Neural progenitor cell (in vitro differentiated cells): ENCODE data around the gene AMMECR1L. TPM values are rescaled to one million over a fixed set of nuclear protein-coding genes. Genes with fewer than 3 reads are reported as not detected.

ENCODE experiments used
- DNase-seq: peaks from one replicate; pipeline ENCODE4 v3.0.0-alpha.2; 2016; ENCODE audit warnings: low spot score
- H2AFZ ChIP-seq: fragments of 200-600 bp; sonication (generic); replicated peaks from 2 replicates; pipeline ENCODE4 v1.6.1; 2016; ENCODE audit warnings: antibody characterized with exemption
- H3F3A ChIP-seq: fragments of 200-600 bp; sonication (generic); 2 replicates; pipeline ENCODE4 v1.6.1; 2016; ENCODE audit warnings: antibody characterized with exemption, low read depth
- H3K27ac ChIP-seq: fragments of 200-600 bp; sonication (generic); 2 replicates; pipeline ENCODE4 v1.5.1; 2016; ENCODE audit warnings: mild to moderate bottlenecking
- H3K27me3 ChIP-seq: fragments of 200-600 bp; sonication (generic); 2 replicates; pipeline ENCODE4 v1.6.1; 2016; ENCODE audit warnings: mild to moderate bottlenecking, moderate library complexity
- H3K36me3 ChIP-seq: fragments of 200-600 bp; sonication (generic); 2 replicates; pipeline ENCODE4 v1.5.1; 2016
- H3K4me1 ChIP-seq: fragments of 200-600 bp; sonication (generic); 2 replicates; pipeline ENCODE4 v1.6.1; 2016; ENCODE audit warnings: mixed run types
- H3K4me2 ChIP-seq: fragments of 200-600 bp; sonication (generic); 2 replicates; pipeline ENCODE4 v1.6.1; 2016
- H3K4me3 ChIP-seq: fragments of 200-600 bp; sonication (generic); 2 replicates; pipeline ENCODE4 v1.5.1; 2016
- H3K79me2 ChIP-seq: fragments of 200-600 bp; sonication (generic); 2 replicates; pipeline ENCODE4 v1.6.1; 2016; ENCODE audit warnings: low read depth
- H3K9ac ChIP-seq: fragments of 200-600 bp; sonication (generic); 2 replicates; pipeline ENCODE4 v1.6.1; 2016
- H3K9me3 ChIP-seq: fragments of 200-600 bp; sonication (generic); 2 replicates; pipeline ENCODE4 v1.5.1; 2016; ENCODE audit warnings: low read depth
- H4K20me1 ChIP-seq: fragments of 200-600 bp; sonication (generic); 2 replicates; pipeline ENCODE4 v1.6.1; 2016; ENCODE audit warnings: low read depth
- H3K27ac Mint-ChIP-seq: 3 replicates; pipeline ENCODE4 v1.8.0; 2021; ENCODE audit warnings: mixed read lengths
- H3K27me3 Mint-ChIP-seq: 2 replicates; pipeline ENCODE4 v1.8.0; 2022; ENCODE audit warnings: low read depth, mild to moderate bottlenecking, inconsistent platforms, moderate library complexity, mixed read lengths; ENCODE audit not compliant: insufficient read depth
- H3K36me3 Mint-ChIP-seq: 3 replicates; pipeline ENCODE4 v1.8.0; 2021; ENCODE audit warnings: mixed read lengths
- H3K4me1 Mint-ChIP-seq: 3 replicates; pipeline ENCODE4 v1.8.0; 2021; ENCODE audit warnings: mixed read lengths
- H3K4me3 Mint-ChIP-seq: 3 replicates; pipeline ENCODE4 v1.8.0; 2021; ENCODE audit warnings: mild to moderate bottlenecking, moderate library complexity, mixed read lengths
- H3K9me3 Mint-ChIP-seq: 3 replicates; pipeline ENCODE4 v1.8.0; 2020; ENCODE audit warnings: mixed read lengths
- EZH2 ChIP-seq: fragments of 200-600 bp; sonication (generic); IDR thresholded peaks from 2 replicates; pipeline ENCODE4 v1.6.1; 2017; ENCODE audit warnings: antibody characterized with exemption, mild to moderate bottlenecking, moderate library complexity
- EZH2phosphoT487 ChIP-seq: fragments of 200-600 bp; sonication (generic); IDR thresholded peaks from 2 replicates; pipeline ENCODE4 v1.6.1; 2017; ENCODE audit warnings: antibody characterized with exemption
- total RNA-seq: library from RNA; depleted of rRNA; stranded (reverse); fragments of >200 nt; gene quantifications from 2 replicates; pipeline ENCODE4 v1.2.3, GENCODE V29; 2015; ENCODE audit warnings: low replicate concordance
- TF ChIP-seq, protein P1 (sequence below): fragments of 200-600 bp; sonication (generic); IDR thresholded peaks from 2 replicates; pipeline ENCODE4 v1.5.1; 2017; ENCODE audit warnings: antibody characterized with exemption, mild to moderate bottlenecking

AMMECR1L gene
- total RNA-seq, 1 donor from 2014 or later: 21.0 TPM

DNA sequence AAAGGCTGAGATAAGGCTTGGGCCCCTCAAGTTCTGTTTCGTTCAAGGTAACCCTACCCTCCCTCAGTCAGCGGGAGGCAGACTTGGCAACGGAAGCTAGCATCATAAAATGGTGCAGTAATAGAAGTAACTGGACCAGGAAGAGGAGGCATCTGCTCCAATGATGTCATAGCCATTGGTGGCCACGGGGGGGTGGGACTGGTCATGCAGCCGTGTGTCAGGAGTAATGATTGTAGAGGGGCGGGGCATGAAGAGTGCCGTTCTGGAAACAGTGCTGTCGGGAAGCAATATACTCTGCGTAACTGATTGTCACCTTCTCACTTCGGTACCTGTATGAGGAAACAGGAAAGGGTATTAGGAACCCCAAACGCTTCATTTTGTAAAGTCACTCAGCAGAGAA lies 20.9 kb downstream of the AMMECR1L start:
- Histone ChIP-seq H3K4me3 (no peak overlapping the region), H3F3A (peaks cover 19% of the 10 kb centered on the region), H3K36me3 (peaks cover 4% of the 10 kb centered on the region), H2AFZ (no peak overlapping the region), H3K27me3 (no peaks in the 10 kb centered on the region), H3K27ac (no peak overlapping the region), H3K4me1 (peaks cover 3% of the 10 kb centered on the region), H3K79me2 (peaks cover 9% of the 10 kb centered on the region), H3K9me3 (no peaks in the 10 kb centered on the region), H3K9ac (no peak overlapping the region), H4K20me1 (peaks cover 8% of the 10 kb centered on the region), H3K4me2 (no peak overlapping the region)
- peaks cover 40% of the 10 kb centered on the region for H3K36me3 Mint-ChIP-seq
- no peaks in the 10 kb centered on the region for H3K9me3 Mint-ChIP-seq
- TF ChIP-seq EZH2 (no peak), EZH2phosphoT487 (no peak)
- TF ChIP-seq, protein P1, sequence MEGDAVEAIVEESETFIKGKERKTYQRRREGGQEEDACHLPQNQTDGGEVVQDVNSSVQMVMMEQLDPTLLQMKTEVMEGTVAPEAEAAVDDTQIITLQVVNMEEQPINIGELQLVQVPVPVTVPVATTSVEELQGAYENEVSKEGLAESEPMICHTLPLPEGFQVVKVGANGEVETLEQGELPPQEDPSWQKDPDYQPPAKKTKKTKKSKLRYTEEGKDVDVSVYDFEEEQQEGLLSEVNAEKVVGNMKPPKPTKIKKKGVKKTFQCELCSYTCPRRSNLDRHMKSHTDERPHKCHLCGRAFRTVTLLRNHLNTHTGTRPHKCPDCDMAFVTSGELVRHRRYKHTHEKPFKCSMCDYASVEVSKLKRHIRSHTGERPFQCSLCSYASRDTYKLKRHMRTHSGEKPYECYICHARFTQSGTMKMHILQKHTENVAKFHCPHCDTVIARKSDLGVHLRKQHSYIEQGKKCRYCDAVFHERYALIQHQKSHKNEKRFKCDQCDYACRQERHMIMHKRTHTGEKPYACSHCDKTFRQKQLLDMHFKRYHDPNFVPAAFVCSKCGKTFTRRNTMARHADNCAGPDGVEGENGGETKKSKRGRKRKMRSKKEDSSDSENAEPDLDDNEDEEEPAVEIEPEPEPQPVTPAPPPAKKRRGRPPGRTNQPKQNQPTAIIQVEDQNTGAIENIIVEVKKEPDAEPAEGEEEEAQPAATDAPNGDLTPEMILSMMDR: no peak
- H3K4me1 Mint-ChIP-seq: peaks cover 10% of the 10 kb centered on the region
- no peak overlapping the region for H3K27ac Mint-ChIP-seq
- H3K4me3 Mint-ChIP-seq: no peak overlapping the region
- no peak for DNase-seq
- H3K27me3 Mint-ChIP-seq: no peaks in the 10 kb centered on the region

DNA sequence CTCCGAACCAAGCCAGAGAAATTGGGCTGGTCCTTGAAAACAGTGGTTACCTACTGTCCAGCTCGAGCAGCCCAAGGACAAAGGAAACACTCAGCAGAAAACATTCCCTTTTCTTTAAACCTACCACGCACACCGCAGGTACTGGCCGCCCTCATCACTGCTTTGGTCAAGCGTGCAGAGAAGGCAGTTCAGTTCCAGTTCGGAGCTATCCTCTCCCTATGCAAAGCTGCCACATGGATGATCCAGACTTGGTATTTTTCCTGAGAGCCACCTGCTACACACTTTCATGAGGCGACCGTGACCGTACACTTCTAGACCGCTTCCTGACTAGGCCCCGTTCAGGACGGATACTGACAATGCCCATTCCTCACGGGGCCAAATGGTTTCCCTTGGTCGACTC lies 23.5 kb downstream of the AMMECR1L start:
- Mint-ChIP-seq H3K27ac (no peak overlapping the region), H3K9me3 (no peaks in the 10 kb centered on the region), H3K27me3 (no peaks in the 10 kb centered on the region), H3K4me3 (no peak overlapping the region), H3K36me3 (peaks cover 30% of the 10 kb centered on the region), H3K4me1 (peaks cover 18% of the 10 kb centered on the region)
- Histone ChIP-seq H2AFZ (no peak overlapping the region), H3K9ac (no peak overlapping the region), H3K9me3 (no peaks in the 10 kb centered on the region), H3K79me2 (peaks cover 7% of the 10 kb centered on the region), H3K27me3 (no peaks in the 10 kb centered on the region), H3K4me2 (no peak overlapping the region), H3F3A (peaks cover 25% of the 10 kb centered on the region), H3K4me1 (peaks cover 7% of the 10 kb centered on the region), H3K27ac (no peak overlapping the region), H4K20me1 (peaks cover 7% of the 10 kb centered on the region), H3K4me3 (no peak overlapping the region), H3K36me3 (no peaks in the 10 kb centered on the region)
- no peak for DNase-seq
- TF ChIP-seq, protein P1: no peak
- TF ChIP-seq EZH2phosphoT487 (no peak), EZH2 (no peak)

DNA sequence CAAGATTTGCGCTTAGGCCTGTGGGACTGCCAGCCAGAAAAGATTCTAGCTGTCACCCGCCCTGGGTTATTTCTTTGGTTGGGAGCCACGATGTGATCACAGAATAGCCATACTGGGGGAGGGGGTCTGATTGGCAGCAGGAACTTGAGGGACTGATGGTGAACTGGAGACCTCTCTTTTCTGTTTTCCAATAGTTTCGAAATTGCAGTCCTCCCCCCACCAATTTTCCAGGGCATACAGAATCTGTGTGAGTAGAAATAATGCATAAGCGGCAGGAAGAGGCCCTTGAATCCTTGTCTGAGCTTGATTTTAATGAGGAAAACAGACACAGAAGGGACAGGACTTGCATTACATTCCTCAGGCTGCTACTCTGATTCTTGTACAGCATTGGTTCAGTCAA lies 25.6 kb downstream of the AMMECR1L start:
- peaks cover 28% of the 10 kb centered on the region for H3K79me2 ChIP-seq
- H3K4me3 ChIP-seq: no peak overlapping the region
- H3K27me3 Mint-ChIP-seq: no peaks in the 10 kb centered on the region
- no peak overlapping the region for H3K4me3 Mint-ChIP-seq
- peak overlapping the region; percentile 27 for H3K27ac ChIP-seq
- H3K4me1 Mint-ChIP-seq: peaks cover 28% of the 10 kb centered on the region
- H3K9me3 Mint-ChIP-seq: no peaks in the 10 kb centered on the region
- H3K27ac Mint-ChIP-seq: no peak overlapping the region
- peaks cover 24% of the 10 kb centered on the region for H4K20me1 ChIP-seq
- H3K27me3 ChIP-seq: no peaks in the 10 kb centered on the region
- H3F3A ChIP-seq: peaks cover 25% of the 10 kb centered on the region
- H3K9me3 ChIP-seq: no peaks in the 10 kb centered on the region
- peaks cover 7% of the 10 kb centered on the region for H3K4me1 ChIP-seq
- H3K9ac ChIP-seq: no peak overlapping the region
- no peak overlapping the region for H2AFZ ChIP-seq
- no peaks in the 10 kb centered on the region for H3K36me3 ChIP-seq
- peak overlapping the region; percentile 50 for H3K4me2 ChIP-seq
- DNase-seq: peak; percentile 9
- TF ChIP-seq EZH2phosphoT487 (no peak), EZH2 (no peak)
- TF ChIP-seq, protein P1: no peak
- H3K36me3 Mint-ChIP-seq: peaks cover 20% of the 10 kb centered on the region

DNA sequence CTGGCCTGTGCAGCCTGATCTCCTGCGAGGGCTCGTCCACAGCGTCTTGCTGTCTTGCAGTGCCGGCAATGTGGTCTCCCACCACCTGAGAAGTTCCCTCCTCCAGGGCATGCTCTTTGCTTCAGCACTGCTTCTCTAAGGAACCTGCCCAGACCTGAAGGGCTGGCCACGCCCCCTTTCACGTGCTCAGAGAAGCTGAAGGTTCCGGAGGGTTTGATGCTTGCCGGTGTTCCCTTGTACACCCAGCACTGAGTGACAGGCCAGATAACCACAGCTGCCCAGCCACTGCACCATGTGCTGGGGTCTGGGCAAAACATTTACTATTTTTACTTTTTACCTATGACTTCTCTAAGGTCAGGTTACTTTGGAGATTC lies 26.1 kb downstream of the AMMECR1L start:
- Histone ChIP-seq H3K9ac (no peak overlapping the region), H3K27me3 (no peaks in the 10 kb centered on the region), H3K4me3 (no peak overlapping the region), H3K4me1 (peaks cover 7% of the 10 kb centered on the region), H3K9me3 (no peaks in the 10 kb centered on the region), H3K36me3 (no peaks in the 10 kb centered on the region), H3K4me2 (peak overlapping the region; percentile 50), H2AFZ (no peak overlapping the region), H3K79me2 (peaks cover 32% of the 10 kb centered on the region), H3F3A (peaks cover 25% of the 10 kb centered on the region), H4K20me1 (peaks cover 28% of the 10 kb centered on the region), H3K27ac (no peak overlapping the region)
- Mint-ChIP-seq H3K9me3 (no peaks in the 10 kb centered on the region), H3K36me3 (peaks cover 16% of the 10 kb centered on the region), H3K4me3 (peak overlapping the region; percentile 73), H3K27ac (no peak overlapping the region), H3K4me1 (peaks cover 28% of the 10 kb centered on the region), H3K27me3 (no peaks in the 10 kb centered on the region)
- peak; percentile 87 for DNase-seq
- TF ChIP-seq, protein P1: no peak
- no peak for TF ChIP-seq EZH2
- TF ChIP-seq EZH2phosphoT487: no peak
